MCF 10A (cell line): ENCODE data around the gene CTNNA2. TPM values are rescaled to one million over a fixed set of nuclear protein-coding genes. Genes with fewer than 3 reads are reported as not detected.

Experiments used
- BruUV-seq: library from RNA; stranded (reverse); fragments of 400-500 nt; replicated peaks from 2 replicates; lab custom pipeline; 2021; lab: Mats Ljungman, UMichigan
- CTCF ChIA-PET: fragments of 300-600 bp; sonication (Branson Sonifier 250); formaldehyde crosslinking; extraction: SDS; loops from one replicate; lab custom pipeline; 2021; ENCODE audit warnings: antibody characterized with exemption, inconsistent platforms; lab: Yijun Ruan, JAX
- POLR2A ChIA-PET: fragments of 300-600, 350-650 bp; sonication (Branson Sonifier 250); formaldehyde crosslinking; extraction: SDS; loops from one replicate; lab custom pipeline; 2020; ENCODE audit warnings: antibody characterized with exemption, inconsistent platforms; lab: Yijun Ruan, JAX
- DNase-seq: peaks from one replicate; pipeline ENCODE4 v3.0.0-alpha.2; 2018; ENCODE audit not compliant: unreplicated experiment
- H3K27ac Mint-ChIP-seq: one replicate; pipeline ENCODE4 v1.8.0; 2022; ENCODE audit warnings: mild to moderate bottlenecking, low read depth, mixed read lengths; ENCODE audit not compliant: unreplicated experiment
- H3K27me3 Mint-ChIP-seq: one replicate; pipeline ENCODE4 v1.8.0; 2022; ENCODE audit warnings: mixed read lengths; ENCODE audit not compliant: insufficient read depth, unreplicated experiment
- H3K36me3 Mint-ChIP-seq: one replicate; pipeline ENCODE4 v1.8.0; 2022; ENCODE audit warnings: mild to moderate bottlenecking, moderate library complexity, mixed read lengths; ENCODE audit not compliant: insufficient read depth, unreplicated experiment
- H3K4me1 Mint-ChIP-seq: one replicate; pipeline ENCODE4 v1.8.0; 2022; ENCODE audit warnings: mixed read lengths; ENCODE audit not compliant: insufficient read depth, unreplicated experiment
- H3K4me3 Mint-ChIP-seq: one replicate; pipeline ENCODE4 v1.8.0; 2022; ENCODE audit warnings: mild to moderate bottlenecking, moderate library complexity, mixed read lengths; ENCODE audit not compliant: unreplicated experiment
- H3K9me3 Mint-ChIP-seq: one replicate; pipeline ENCODE4 v1.8.0; 2022; ENCODE audit warnings: mixed read lengths; ENCODE audit not compliant: unreplicated experiment
- CTCF ChIP-seq: fragments of 200-600 bp; IDR thresholded peaks from one replicate; pipeline ENCODE4 v1.8.0; 2022; ENCODE audit warnings: antibody characterized with exemption, mild to moderate bottlenecking; ENCODE audit not compliant: unreplicated experiment
- intact Hi-C: fragments of 100-400 bp; cut with micrococcal nuclease; formaldehyde crosslinking; loops from 2 replicates; pipeline ENCODE4 v1.14.1; 2022
- total RNA-seq: library from RNA; stranded (reverse); gene quantifications from 2 replicates; pipeline ENCODE4 v1.2.3, GENCODE V29; 2022

The CTNNA2 gene
- total RNA-seq, 1 experiment from 2014 or later: not detected

- POLR2A ChIA-PET: no interaction called here
- CTCF ChIA-PET: no interaction called here
- intact Hi-C loops: no loop called here
- no peak for DNase-seq
- H3K9me3 Mint-ChIP-seq: no peaks in the 10 kb centered on the region
- no peak for TF ChIP-seq CTCF
- H3K27ac Mint-ChIP-seq: no peak overlapping the region
- H3K4me3 Mint-ChIP-seq: no peak overlapping the region
- no TSS peak for BruUV-seq
- H3K27me3 Mint-ChIP-seq: no peaks in the 10 kb centered on the region
- no peaks in the 10 kb centered on the region for H3K36me3 Mint-ChIP-seq
- peaks cover 8% of the 10 kb centered on the region for H3K4me1 Mint-ChIP-seq
Observed at GRCh38 chr2:79591281-79591680, 78.4 kb downstream of the CTNNA2 start.

- no peak for TF ChIP-seq CTCF
- ChIA-PET POLR2A (no interaction called here), CTCF (no interaction called here)
- no TSS peak for BruUV-seq
- intact Hi-C loops: no loop called here
- no peaks in the 10 kb centered on the region for H3K4me1 Mint-ChIP-seq
- H3K27ac Mint-ChIP-seq: no peak overlapping the region
- H3K27me3 Mint-ChIP-seq: no peaks in the 10 kb centered on the region
- no peak overlapping the region for H3K4me3 Mint-ChIP-seq
- no peak for DNase-seq
- H3K9me3 Mint-ChIP-seq: no peaks in the 10 kb centered on the region
- no peaks in the 10 kb centered on the region for H3K36me3 Mint-ChIP-seq
Observed at GRCh38 chr2:79593237-79593867, 80.5 kb downstream of the CTNNA2 start.

- POLR2A ChIA-PET: no interaction called here
Observed at GRCh38 chr2:79596403-79596802, 83.6 kb downstream of the CTNNA2 start.

GRCh38 chr2:79604748-79605147 is 91.9 kb downstream of the CTNNA2 start:
- no peak overlapping the region for H3K27ac Mint-ChIP-seq
- ChIA-PET POLR2A (no interaction called here), CTCF (no interaction called here)
- no peak overlapping the region for H3K4me3 Mint-ChIP-seq
- no peak for DNase-seq
- no peaks in the 10 kb centered on the region for H3K36me3 Mint-ChIP-seq
- no peaks in the 10 kb centered on the region for H3K4me1 Mint-ChIP-seq
- intact Hi-C loops: no loop called here
- no TSS peak for BruUV-seq
- TF ChIP-seq CTCF: no peak
- H3K9me3 Mint-ChIP-seq: no peaks in the 10 kb centered on the region
- no peaks in the 10 kb centered on the region for H3K27me3 Mint-ChIP-seq

More at GRCh38 chr2:79596403-79596802, 83.6 kb downstream of the CTNNA2 start:
- Mint-ChIP-seq H3K27ac (no peak overlapping the region), H3K36me3 (no peaks in the 10 kb centered on the region), H3K4me3 (no peak overlapping the region), H3K4me1 (no peaks in the 10 kb centered on the region), H3K27me3 (no peaks in the 10 kb centered on the region), H3K9me3 (no peaks in the 10 kb centered on the region)
- intact Hi-C loops: no loop called here
- no peak for TF ChIP-seq CTCF
- CTCF ChIA-PET: interaction anchor here (0.8 kb wide), 1 partner anchor 9 kb away, joined by 3 read pairs; no protein-coding TSS in a partner anchor
- DNase-seq: no peak
- no TSS peak for BruUV-seq
